ENCODE measurements around the gene TIMM17A.
"Not testable (repeated sequence)": the region's sequence is repeated elsewhere in the genome, so short reads cannot be mapped to it uniquely, and the experiment has no call there.

TIMM17A gene

GRCh38 chr1:201945863-201946223 lies 9.5 kb upstream of the TIMM17A start:
- Histone ChIP-seq H3K4me3 (peak overlapping the region; percentile 93), H3K27ac (peak overlapping the region; percentile 83 to 94)
- no peak for TF ChIP-seq CTCF (IDR thresholded peaks at IDR 0.05)
- DNase-seq (ENCODE audit: low spot score): no peak

GRCh38 chr1:201946224-201946908 lies 8.9 kb upstream of the TIMM17A start, which contains the start of gene LMOD1:
Gene LMOD1, minus strand, starts transcription at chr1:201946548. Its CDS starts 208 bp downstream, at chr1:201946340.
- H3K27ac ChIP-seq: peak within 1 kb of the TSS; percentile 94 to 95
- no peak for TF ChIP-seq CTCF (IDR thresholded peaks at IDR 0.05)
- DNase-seq (ENCODE audit: low spot score): peak; percentile 98
- peak within 1 kb of the TSS; percentile 93 for H3K4me3 ChIP-seq

- H3K27ac ChIP-seq: peak overlapping the region; percentile 91 to 95
- TF ChIP-seq CTCF (IDR thresholded peaks at IDR 0.05): no peak
- no peak for DNase-seq (ENCODE audit: low spot score)
- peak overlapping the region; percentile 93 for H3K4me3 ChIP-seq
Measured at GRCh38 chr1:201947697-201948008, 7.7 kb upstream of the TIMM17A start.

GRCh38 chr1:201949491-201949890 lies 5.8 kb upstream of the TIMM17A start:
- no peak for DNase-seq (ENCODE audit: low spot score)
- H3K4me3 ChIP-seq: no peak overlapping the region
- peak overlapping the region; percentile 58 to 59 for H3K27ac ChIP-seq
- TF ChIP-seq CTCF (IDR thresholded peaks at IDR 0.05): no peak

GRCh38 chr1:201954263-201955008 lies 867 bp upstream of the TIMM17A start:
- DNase-seq (ENCODE audit: low spot score): no peak
- Histone ChIP-seq H3K27ac (peak overlapping the region; percentile 73 to 86), H3K4me3 (peak overlapping the region; percentile 95)
- TF ChIP-seq CTCF (IDR thresholded peaks at IDR 0.05): no peak

GRCh38 chr1:201955729-201956143 lies 433 bp downstream of the TIMM17A start:
- DNase-seq (ENCODE audit: low spot score): no peak
- H3K27ac ChIP-seq: peak overlapping the region; percentile 76 to 86
- peak overlapping the region; percentile 95 for H3K4me3 ChIP-seq
- TF ChIP-seq CTCF (IDR thresholded peaks at IDR 0.05): no peak

GRCh38 chr1:201958348-201958747 lies 3.0 kb downstream of the TIMM17A start:
- H3K4me3 ChIP-seq: no peak overlapping the region
- no peak for TF ChIP-seq CTCF (IDR thresholded peaks at IDR 0.05)
- H3K27ac ChIP-seq: no peak overlapping the region

GRCh38 chr1:201962382-201962781 lies 7.1 kb downstream of the TIMM17A start:
- not testable (repeated sequence) for DNase-seq (ENCODE audit: low spot score)

More at GRCh38 chr1:201958348-201958747, 3.0 kb downstream of the TIMM17A start:
- DNase-seq (ENCODE audit: low spot score): no peak

More at GRCh38 chr1:201962382-201962781, 7.1 kb downstream of the TIMM17A start:
- H3K4me3 ChIP-seq, H3K27ac ChIP-seq: not testable (repeated sequence)
